Measurements from ENCODE around the gene RNASET2.
"Not testable (repeated sequence)": the region's sequence is repeated elsewhere in the genome, so short reads cannot be mapped to it uniquely, and the experiment has no call there.

Gene RNASET2

GRCh38 chr6:166969390-166970002, 13.1 kb upstream of the RNASET2 start:
- no peak for DNase-seq

- DNase-seq = no peak
These were observed 9.9 kb upstream of the RNASET2 start for GRCh38 chr6:166966268-166966667.

GRCh38 chr6:166960609-166960978, 4.2 kb upstream of the RNASET2 start:
- no peak for DNase-seq

- no peak for DNase-seq
These were observed 3.7 kb upstream of the RNASET2 start for GRCh38 chr6:166959911-166960608.

- DNase-seq = no peak
These were observed 2.8 kb upstream of the RNASET2 start for GRCh38 chr6:166958926-166959861.

- DNase-seq = no peak
These were observed 1.4 kb upstream of the RNASET2 start for GRCh38 chr6:166957805-166958076.

GRCh38 chr6:166957087-166957804, 896 bp upstream of the RNASET2 start:
- peak; percentile 30 for DNase-seq

- peak; percentile 7 for DNase-seq
These were observed 396 bp downstream of the RNASET2 start for GRCh38 chr6:166955865-166956443.

- DNase-seq = no peak
These were observed 1.1 kb downstream of the RNASET2 start for GRCh38 chr6:166955121-166955864.

GRCh38 chr6:166954118-166954713, 2.1 kb downstream of the RNASET2 start:
- DNase-seq = no peak

- no peak for DNase-seq
These were observed 3.5 kb downstream of the RNASET2 start for GRCh38 chr6:166952567-166953486.

- DNase-seq = no peak
These were observed 4.2 kb downstream of the RNASET2 start for GRCh38 chr6:166952121-166952520.

GRCh38 chr6:166951670-166952060, 4.7 kb downstream of the RNASET2 start:
- no peak for DNase-seq

GRCh38 chr6:166950892-166951669, 5.3 kb downstream of the RNASET2 start:
- peak; percentile 68 for DNase-seq

- no peak for DNase-seq
These were observed 5.9 kb downstream of the RNASET2 start for GRCh38 chr6:166950443-166950821.

GRCh38 chr6:166949528-166950442, 6.6 kb downstream of the RNASET2 start:
- DNase-seq = no peak

GRCh38 chr6:166948724-166949123, 7.6 kb downstream of the RNASET2 start:
- DNase-seq = not testable (repeated sequence)

GRCh38 chr6:166947251-166947650, 9.1 kb downstream of the RNASET2 start:
- DNase-seq = no peak

GRCh38 chr6:166946125-166946524, 10.2 kb downstream of the RNASET2 start:
- DNase-seq = no peak

Data from SHP77 treated with DMSO at 0.1 percent for 48 hours (cell line).